ENCODE results near the gene GNG10.
A peak's percentile ranks its signal among the peaks of the same experiment; 100 is the strongest.

DNA sequence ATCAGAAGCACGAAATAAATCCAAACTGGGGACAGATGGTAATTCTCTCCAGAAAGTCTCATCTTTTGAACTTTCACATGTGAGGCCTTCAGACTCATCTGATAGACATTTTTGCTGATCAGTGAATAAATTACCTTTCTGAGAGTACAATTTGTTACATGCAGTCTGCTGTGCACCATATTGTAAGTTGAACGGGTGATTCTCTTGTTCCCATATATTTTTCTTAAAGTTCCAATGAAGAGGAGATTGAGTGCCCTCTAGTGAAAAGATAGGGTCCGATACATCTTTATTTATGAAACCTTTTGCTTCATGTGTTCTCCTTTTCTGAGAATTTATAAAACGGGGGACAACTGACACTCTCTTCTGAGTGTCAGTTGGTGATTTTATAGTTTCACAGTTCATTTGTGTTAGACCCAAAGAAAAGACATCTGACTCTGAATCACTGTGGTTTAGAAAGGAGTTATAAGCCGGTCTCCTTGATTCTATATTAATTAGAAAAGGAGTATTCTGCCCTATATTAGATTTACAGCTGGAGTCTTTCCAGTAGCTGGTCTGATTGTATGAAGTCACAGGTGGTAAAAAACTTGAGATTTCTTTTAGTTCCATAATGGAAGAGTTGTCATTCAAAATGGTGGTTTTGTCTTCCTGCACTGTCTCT lies 30.4 kb downstream of the GNG10 start:
- TF ChIP-seq, protein P1, sequence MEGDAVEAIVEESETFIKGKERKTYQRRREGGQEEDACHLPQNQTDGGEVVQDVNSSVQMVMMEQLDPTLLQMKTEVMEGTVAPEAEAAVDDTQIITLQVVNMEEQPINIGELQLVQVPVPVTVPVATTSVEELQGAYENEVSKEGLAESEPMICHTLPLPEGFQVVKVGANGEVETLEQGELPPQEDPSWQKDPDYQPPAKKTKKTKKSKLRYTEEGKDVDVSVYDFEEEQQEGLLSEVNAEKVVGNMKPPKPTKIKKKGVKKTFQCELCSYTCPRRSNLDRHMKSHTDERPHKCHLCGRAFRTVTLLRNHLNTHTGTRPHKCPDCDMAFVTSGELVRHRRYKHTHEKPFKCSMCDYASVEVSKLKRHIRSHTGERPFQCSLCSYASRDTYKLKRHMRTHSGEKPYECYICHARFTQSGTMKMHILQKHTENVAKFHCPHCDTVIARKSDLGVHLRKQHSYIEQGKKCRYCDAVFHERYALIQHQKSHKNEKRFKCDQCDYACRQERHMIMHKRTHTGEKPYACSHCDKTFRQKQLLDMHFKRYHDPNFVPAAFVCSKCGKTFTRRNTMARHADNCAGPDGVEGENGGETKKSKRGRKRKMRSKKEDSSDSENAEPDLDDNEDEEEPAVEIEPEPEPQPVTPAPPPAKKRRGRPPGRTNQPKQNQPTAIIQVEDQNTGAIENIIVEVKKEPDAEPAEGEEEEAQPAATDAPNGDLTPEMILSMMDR (IDR thresholded peaks at IDR 0.05; ENCODE audit: insufficient read depth, low read length, poor library complexity, severe bottlenecking), result peak; percentile 43
- TF ChIP-seq EZH2phosphoT487 (conservative IDR thresholded peaks at IDR 0.05; ENCODE audit: low read length), result no peak

Data from SU-DHL-6 (cell line).